ENCODE results near the gene ATL1.
"Not testable (repeated sequence)": the region's sequence is repeated elsewhere in the genome, so short reads cannot be mapped to it uniquely, and the experiment has no call there.

Gene ATL1

GRCh38 chr14:50603565-50603964, 43.6 kb downstream of the ATL1 start:
- DNase-seq (ENCODE audit: low read depth): no peak

DNA sequence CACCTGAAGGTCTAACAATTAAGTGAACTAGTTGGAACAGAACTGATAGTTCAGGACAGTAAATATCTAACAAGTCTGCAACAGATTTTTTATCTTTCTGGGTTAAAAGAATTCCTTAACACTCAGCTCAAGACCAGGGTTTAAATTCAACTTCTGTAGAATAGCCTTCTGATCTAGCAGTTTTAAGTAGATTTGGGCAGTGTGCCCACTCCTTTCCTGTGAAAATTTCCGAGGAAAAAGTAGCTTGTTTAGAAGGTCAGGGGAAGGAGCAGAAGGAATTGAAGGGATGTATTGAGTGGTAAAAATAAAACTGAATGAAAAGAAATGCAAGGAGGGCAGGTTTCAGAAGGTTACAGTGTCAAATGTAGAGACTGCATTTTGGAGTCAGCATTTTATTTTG, 45.8 kb downstream of the ATL1 start:
- no peak for DNase-seq (ENCODE audit: low read depth)

- no peak for DNase-seq (ENCODE audit: low read depth)
Observed at GRCh38 chr14:50606468-50606867, 46.5 kb downstream of the ATL1 start.

DNA sequence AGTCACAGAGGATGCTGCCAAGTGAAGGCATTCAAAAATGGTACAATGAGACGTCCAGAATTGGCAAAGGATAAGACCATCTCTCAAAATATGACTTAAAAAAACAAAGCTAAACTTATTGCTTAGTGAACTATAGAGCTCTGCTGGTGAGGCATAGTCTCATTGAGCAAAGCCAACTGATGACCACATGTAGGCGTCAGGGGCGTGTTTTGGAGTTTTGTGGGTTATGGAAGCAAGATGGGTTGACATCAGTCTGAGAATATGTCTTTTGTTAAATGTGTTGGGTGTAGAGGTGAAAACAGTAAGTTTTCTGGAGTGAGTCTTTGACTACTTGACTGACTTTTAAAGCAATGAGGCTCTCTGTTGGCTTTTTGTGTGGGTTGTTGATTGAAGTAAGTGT, 47.2 kb downstream of the ATL1 start:
- no peak for DNase-seq (ENCODE audit: low read depth)

- no peak for DNase-seq (ENCODE audit: low read depth)
Observed at GRCh38 chr14:50607761-50608160, 47.8 kb downstream of the ATL1 start.

GRCh38 chr14:50608302-50608851, 48.4 kb downstream of the ATL1 start:
- DNase-seq (ENCODE audit: low read depth): no peak

DNA sequence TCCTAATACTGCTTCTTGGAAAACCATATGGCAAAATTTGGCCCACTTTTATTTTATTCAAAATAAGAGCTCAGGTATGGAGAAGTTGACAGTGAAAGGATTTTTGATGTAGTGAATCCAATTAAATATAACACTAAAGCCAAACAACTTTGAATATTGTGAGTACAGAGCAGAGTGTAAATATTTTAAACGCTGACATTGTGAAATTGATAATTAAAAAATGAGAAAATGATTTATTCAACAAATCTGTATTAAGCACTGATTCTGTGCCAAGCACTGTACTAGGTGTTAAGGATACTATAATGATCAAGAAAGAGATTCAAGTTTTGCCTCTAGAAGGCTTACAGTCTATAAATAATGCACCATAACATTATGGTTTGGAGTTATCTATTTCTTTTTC, 50.5 kb downstream of the ATL1 start:
- no peak for DNase-seq (ENCODE audit: low read depth)

DNA sequence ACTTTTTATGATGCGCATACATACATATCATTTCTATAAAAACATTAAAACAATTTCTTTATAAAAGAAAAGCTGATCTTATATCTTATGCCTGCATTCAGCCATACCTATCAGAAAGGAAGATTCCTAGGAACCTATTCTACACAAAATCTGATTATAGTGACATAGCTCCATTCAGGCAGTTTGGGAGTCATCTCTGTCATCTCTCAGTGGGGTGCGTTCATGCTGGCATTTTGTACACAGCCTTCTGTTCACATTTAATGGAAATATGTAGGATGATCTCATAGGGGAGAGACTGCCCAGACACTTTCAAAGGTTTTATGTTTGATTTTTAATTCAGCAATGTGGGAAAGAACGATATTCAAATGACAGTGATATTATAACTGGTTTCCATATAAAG, 52.9 kb downstream of the ATL1 start:
- DNase-seq (ENCODE audit: low read depth): no peak

GRCh38 chr14:50615056-50615455, 55.1 kb downstream of the ATL1 start:
- no peak for DNase-seq (ENCODE audit: low read depth)

- no peak for DNase-seq (ENCODE audit: low read depth)
Observed at GRCh38 chr14:50615552-50615951, 55.6 kb downstream of the ATL1 start.

DNA sequence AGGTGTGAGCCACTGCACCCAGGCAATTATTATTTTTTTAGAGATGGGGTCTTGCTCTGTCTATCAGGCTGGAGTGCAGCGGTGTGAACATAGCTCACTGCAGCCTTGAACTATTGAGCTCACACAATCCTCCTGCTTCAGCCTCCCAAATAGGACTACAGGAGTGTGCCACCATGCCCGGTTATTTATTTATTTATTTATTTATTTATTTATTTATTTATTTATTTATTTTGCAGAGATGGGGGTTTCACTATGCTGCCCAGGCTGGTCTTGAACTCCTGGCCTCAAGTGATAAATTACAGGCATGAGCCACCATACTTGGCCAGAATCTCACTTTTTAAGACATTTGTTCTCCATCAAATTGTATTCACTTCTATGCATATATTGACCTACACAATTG, 56.3 kb downstream of the ATL1 start:
- DNase-seq (ENCODE audit: low read depth): no peak

- DNase-seq (ENCODE audit: low read depth): no peak
Observed at GRCh38 chr14:50619569-50620141, 59.7 kb downstream of the ATL1 start.

DNA sequence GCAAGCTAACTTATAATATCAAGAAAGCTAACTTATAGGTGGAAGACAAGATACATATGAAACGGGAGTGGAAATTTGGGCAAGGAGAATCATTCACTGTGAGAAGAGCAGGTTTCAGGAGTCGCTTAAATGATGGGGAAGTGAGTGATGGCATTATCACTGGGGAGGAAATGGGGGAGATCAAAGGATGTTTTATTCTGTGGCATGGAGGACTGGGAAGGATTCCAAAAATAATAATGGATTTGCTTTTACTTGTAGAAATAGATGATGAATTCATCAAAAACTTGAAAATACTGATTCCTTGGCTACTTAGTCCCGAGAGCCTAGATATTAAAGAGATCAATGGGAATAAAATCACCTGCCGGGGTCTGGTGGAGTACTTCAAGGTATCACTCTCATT, 60.4 kb downstream of the ATL1 start:
- DNase-seq (ENCODE audit: low read depth): no peak

GRCh38 chr14:50622978-50623377, 63.0 kb downstream of the ATL1 start:
- DNase-seq (ENCODE audit: low read depth): no peak

DNA sequence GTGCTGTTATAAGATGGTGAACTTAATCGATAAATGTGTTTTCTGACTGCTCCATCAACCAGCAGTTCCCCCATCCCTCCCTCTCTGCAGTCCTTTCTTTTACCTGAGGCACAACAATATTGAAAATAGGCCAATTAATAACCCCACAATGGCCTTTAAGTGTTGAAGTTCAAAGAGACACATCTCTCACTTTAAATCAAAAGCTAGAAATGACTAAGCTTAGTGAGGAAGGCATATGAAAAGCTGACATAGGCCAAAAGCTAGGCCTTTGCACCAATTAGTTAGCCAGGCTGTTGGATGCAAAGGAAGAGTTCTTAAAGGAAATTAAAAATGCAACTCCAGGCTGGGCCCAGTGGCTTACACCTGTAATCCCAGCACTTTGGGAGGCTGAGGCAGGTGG, 64.5 kb downstream of the ATL1 start:
- no peak for DNase-seq (ENCODE audit: low read depth)

DNA sequence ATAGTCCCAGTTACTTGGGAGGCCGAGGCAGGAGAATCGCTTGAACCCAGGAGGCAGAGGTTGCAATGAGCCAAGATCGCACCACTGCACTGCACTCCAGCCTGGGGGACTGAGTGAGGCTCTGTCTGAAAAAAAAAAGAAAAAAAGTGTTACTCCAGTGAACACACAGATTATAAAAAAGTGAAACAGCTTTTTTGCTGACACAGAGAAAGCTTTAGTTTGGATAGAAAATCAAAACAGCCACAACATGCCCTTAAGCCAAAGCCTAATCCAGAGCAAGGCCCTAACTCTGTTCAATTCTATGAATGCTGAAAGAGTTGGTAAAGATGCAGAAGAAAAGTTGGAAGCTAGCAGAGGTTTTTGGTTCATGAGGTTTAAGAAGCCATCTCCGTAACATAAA, 65.0 kb downstream of the ATL1 start:
- not testable (repeated sequence) for DNase-seq (ENCODE audit: low read depth)

GRCh38 chr14:50631408-50631821, 71.5 kb downstream of the ATL1 start:
- DNase-seq (ENCODE audit: low read depth): no peak

DNA sequence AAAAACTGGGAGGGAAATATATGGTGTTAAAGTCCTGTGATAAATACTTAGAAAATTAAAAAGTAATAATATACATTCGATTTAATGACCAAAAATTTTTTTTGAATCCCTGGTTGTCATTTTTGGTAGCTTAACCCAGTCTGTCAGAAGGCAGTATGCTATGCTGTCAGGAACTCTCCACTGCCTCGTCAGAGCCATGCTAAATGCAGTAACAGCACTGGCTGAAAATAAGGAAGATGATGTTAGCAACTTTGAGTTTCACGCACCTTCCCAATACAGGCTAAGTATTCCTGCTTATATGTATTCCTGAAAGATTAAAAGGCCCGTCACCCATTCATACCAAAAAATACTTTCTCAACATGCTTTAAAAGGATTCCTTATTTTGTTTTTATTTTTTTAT, 74.0 kb downstream of the ATL1 start:
- DNase-seq (ENCODE audit: low read depth): no peak

DNA sequence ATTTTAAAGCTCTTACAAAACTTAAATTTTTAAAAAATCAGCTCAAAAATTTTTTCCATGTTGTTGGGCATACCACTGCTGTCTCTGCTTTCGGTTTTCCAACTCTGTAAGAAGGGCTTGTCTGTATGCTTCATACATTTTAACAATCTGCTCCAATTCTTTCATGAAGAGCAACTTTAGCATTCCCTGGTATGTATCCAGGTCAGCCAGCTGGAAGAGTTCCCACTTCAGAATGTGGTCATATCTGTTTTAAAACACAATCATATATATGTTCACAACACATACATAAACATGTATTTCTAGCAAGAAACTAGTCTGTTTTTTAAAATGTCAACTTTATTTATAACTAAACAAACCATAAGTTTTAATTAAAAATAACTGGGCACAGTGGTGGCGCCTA, 75.2 kb downstream of the ATL1 start:
- DNase-seq (ENCODE audit: low read depth): no peak

- DNase-seq (ENCODE audit: low read depth): no peak
Observed at GRCh38 chr14:50647282-50647681, 87.3 kb downstream of the ATL1 start.

DNA sequence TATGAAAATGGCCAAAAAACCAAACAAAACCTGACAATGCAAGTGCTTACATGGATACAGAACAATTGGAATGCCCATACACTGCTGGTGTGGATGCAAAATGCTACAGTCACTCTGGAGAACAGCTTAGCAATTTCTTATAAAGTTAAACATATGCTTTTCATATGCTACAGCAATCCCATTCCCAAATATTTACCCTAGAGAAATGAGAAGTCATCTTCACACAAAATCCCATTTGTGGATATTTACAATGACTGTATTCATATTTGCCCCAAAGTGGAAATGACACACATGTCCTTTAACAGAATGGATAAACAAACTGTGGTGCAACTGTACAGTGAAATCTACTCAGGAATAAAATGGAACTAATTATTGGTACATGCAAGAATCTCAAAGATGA, 87.8 kb downstream of the ATL1 start:
- no peak for DNase-seq (ENCODE audit: low read depth)

- DNase-seq (ENCODE audit: low read depth): no peak
Observed at GRCh38 chr14:50649691-50650090, 89.7 kb downstream of the ATL1 start.

- no peak for DNase-seq (ENCODE audit: low read depth)
Observed at GRCh38 chr14:50656776-50657175, 96.8 kb downstream of the ATL1 start.

DNA sequence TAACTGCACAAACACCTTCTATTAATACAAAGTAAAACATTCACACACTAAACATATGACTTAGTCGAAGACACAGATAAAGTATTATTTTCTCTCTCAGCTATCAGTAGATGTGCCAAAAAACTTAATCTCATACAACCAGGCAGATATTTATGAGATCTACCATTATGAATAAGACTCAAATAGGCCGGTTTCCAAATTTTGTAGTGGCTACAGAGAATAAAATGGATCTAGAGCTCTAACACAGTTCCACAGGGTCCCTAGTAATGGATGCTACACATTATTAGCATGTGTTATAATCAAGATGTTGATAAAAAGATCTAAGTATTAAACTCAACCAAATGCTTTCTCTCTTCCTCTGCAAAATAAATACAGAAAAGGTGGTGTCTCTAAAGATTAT, 97.8 kb downstream of the ATL1 start:
- no peak for DNase-seq (ENCODE audit: low read depth)

DNA sequence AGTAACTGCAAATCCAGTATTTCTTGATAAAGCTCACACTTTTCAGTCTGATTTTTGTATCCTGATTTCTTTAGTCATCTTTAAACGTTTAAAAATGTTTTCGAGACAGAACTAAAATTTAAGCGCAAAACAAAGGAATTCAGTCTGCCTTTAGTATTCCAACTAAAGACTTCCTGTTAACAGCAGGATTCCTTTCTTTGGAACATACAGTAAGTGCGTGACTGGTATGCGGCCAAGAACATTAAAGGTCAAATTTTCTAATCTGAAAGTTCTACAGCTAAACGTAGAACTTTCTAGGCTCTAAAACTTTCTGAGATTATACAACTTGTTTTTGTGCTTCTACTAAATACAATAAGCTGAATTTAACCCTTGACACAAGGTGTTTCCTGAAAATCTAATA, 98.3 kb downstream of the ATL1 start:
- DNase-seq (ENCODE audit: low read depth): no peak

Data from stimulated activated CD8-positive, alpha-beta memory T cell treated with anti-CD3 and anti-CD28 coated beads, Interleukin-12 subunit alpha, Interleukin-12 subunit beta, amount 100 ng/mL, for 1 hour (primary cell).